Measurements from ENCODE around the gene KAZN.

Gene KAZN

GRCh38 chr1:14945132-14946010 is 346.9 kb downstream of the KAZN start:
- peak overlapping the region; percentile 67 for H3K4me3 ChIP-seq (ENCODE audit: low read depth, low read length)
- TF ChIP-seq CTCF (IDR thresholded peaks at IDR 0.05; ENCODE audit: low read depth, low read length): no peak

GRCh38 chr1:14946011-14946359 is 347.5 kb downstream of the KAZN start:
- TF ChIP-seq CTCF (IDR thresholded peaks at IDR 0.05; ENCODE audit: low read depth, low read length): no peak
- H3K4me3 ChIP-seq (ENCODE audit: low read depth, low read length): peak overlapping the region; percentile 67

DNA sequence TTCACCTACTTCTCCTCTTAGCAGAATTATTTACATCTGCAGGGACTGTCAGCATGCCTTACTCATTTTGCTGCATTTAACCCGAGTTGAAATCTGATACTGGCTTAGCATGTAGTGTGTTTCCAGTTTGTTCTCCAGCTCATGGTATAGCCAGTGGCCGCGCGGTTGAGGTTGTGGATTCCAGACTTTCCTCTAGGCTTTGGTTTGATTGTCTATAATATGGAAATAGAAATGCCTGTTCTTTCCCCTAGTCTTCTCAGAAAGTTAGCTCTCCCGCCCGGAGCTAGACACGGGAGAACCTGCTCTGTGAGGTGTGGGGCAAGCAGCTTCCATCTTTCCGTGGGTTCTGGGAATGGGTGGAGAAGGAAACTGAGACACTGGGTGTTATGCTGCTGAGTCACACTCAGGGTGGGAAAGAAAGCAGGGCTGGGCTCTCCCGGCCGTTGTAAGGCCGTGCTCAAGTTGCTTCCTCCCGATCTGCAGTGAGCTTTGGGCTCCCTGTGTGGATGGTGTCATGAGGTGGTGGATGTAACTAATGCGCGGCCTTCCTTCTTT is 348.3 kb downstream of the KAZN start:
- peak overlapping the region; percentile 67 for H3K4me3 ChIP-seq (ENCODE audit: low read depth, low read length)

DNA sequence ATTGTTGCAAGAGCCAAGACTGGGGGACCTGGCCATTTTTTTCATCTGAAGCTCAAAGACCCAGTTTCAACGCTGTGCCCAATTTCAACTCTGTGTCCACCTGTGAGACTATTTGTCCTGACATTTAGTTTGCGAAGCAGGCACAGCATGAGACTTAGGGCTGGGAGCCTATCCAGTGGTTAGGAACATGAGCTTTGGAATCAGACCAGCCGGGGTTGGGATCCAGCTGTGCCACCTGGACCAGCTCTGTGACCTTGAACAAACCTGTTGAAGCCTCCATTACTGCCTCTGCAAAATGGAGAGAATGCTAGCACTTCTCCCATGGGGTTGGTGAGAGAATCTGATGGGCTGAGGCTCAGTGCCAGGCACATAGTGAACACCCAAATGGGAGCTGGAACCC is 348.9 kb downstream of the KAZN start:
- TF ChIP-seq CTCF (IDR thresholded peaks at IDR 0.05; ENCODE audit: low read depth, low read length): no peak
- H3K4me3 ChIP-seq (ENCODE audit: low read depth, low read length): peak overlapping the region; percentile 67

More for the DNA sequence above, 348.3 kb downstream of the KAZN start:
- no peak for TF ChIP-seq CTCF (IDR thresholded peaks at IDR 0.05; ENCODE audit: low read depth, low read length)

- TF ChIP-seq CTCF (IDR thresholded peaks at IDR 0.05; ENCODE audit: low read depth, low read length): no peak
- no peak overlapping the region for H3K4me3 ChIP-seq (ENCODE audit: low read depth, low read length)
Observed at GRCh38 chr1:14948112-14948652, 349.7 kb downstream of the KAZN start.

GRCh38 chr1:14949270-14949835 is 350.9 kb downstream of the KAZN start:
- TF ChIP-seq CTCF (IDR thresholded peaks at IDR 0.05; ENCODE audit: low read depth, low read length): no peak
- no peak overlapping the region for H3K4me3 ChIP-seq (ENCODE audit: low read depth, low read length)
